GM23248 (cell line): ENCODE results near the gene TIFAB. TPM values are rescaled to one million over a fixed set of nuclear protein-coding genes. Genes with fewer than 3 reads are reported as not detected.

Experiments used
- DNase-seq: peaks from one replicate; pipeline ENCODE4 v3.0.0-alpha.2; 2015
- H2AFZ ChIP-seq: fragments of 200-600 bp; sonication (generic); 2 replicates; pipeline ENCODE4 v1.6.1; 2016; ENCODE audit warnings: antibody characterized with exemption
- H3F3A ChIP-seq: fragments of 200-600 bp; sonication (generic); 2 replicates; pipeline ENCODE4 v1.6.1; 2016; ENCODE audit warnings: mild to moderate bottlenecking, antibody characterized with exemption, mixed run types; ENCODE audit not compliant: insufficient read depth
- H3K27ac ChIP-seq: fragments of 200-600 bp; sonication (generic); 2 replicates; pipeline ENCODE4 v1.5.1; 2016; ENCODE audit warnings: mild to moderate bottlenecking
- H3K27me3 ChIP-seq: fragments of 200-600 bp; sonication (generic); replicated peaks from 2 replicates; pipeline ENCODE4 v1.6.1; 2016; ENCODE audit warnings: mild to moderate bottlenecking; ENCODE audit not compliant: insufficient read depth
- H3K36me3 ChIP-seq: fragments of 200-600 bp; sonication (generic); 2 replicates; pipeline ENCODE4 v1.6.1; 2016; ENCODE audit warnings: low read depth, mild to moderate bottlenecking
- H3K4me1 ChIP-seq: fragments of 200-600 bp; sonication (generic); 2 replicates; pipeline ENCODE4 v1.6.1; 2016; ENCODE audit warnings: mild to moderate bottlenecking; ENCODE audit not compliant: insufficient read depth
- H3K4me2 ChIP-seq: fragments of 200-600 bp; sonication (generic); one replicate; pipeline ENCODE4 v1.6.1; 2016; ENCODE audit warnings: mild to moderate bottlenecking; ENCODE audit not compliant: unreplicated experiment
- H3K4me3 ChIP-seq: fragments of 200-600 bp; sonication (generic); 2 replicates; pipeline ENCODE4 v1.5.1; 2016; ENCODE audit warnings: mild to moderate bottlenecking
- H3K79me2 ChIP-seq: fragments of 200-600 bp; sonication (generic); 2 replicates; pipeline ENCODE4 v1.6.1; 2016; ENCODE audit warnings: mild to moderate bottlenecking; ENCODE audit not compliant: insufficient read depth
- H3K9ac ChIP-seq: fragments of 200-600 bp; sonication (generic); 2 replicates; pipeline ENCODE4 v1.6.1; 2016; ENCODE audit warnings: mild to moderate bottlenecking
- H3K9me2 ChIP-seq: fragments of 200-600 bp; sonication (generic); 2 replicates; pipeline ENCODE4 v1.6.1; 2016; ENCODE audit warnings: mixed run types, mild to moderate bottlenecking, moderate library complexity; ENCODE audit not compliant: insufficient read depth
- H3K9me3 ChIP-seq: fragments of 200-600 bp; sonication (generic); one replicate; pipeline ENCODE4 v1.6.1; 2017; ENCODE audit warnings: low read depth
- H4K20me1 ChIP-seq: fragments of 200-600 bp; sonication (generic); 2 replicates; pipeline ENCODE4 v1.6.0; 2016; ENCODE audit not compliant: insufficient read depth
- EZH2 ChIP-seq: fragments of 200-600 bp; sonication (generic); IDR thresholded peaks from 2 replicates; pipeline ENCODE4 v1.6.1; 2018; ENCODE audit warnings: antibody characterized with exemption, mild to moderate bottlenecking; ENCODE audit not compliant: insufficient read depth, poor library complexity, severe bottlenecking
- EZH2phosphoT487 ChIP-seq: fragments of 200-600 bp; sonication (generic); IDR thresholded peaks from 2 replicates; pipeline ENCODE4 v1.6.1; 2018; ENCODE audit warnings: antibody characterized with exemption, moderate library complexity, mild to moderate bottlenecking, low read depth; ENCODE audit not compliant: insufficient read depth
- WGBS, 2 experiments: methylation state at CpG; one replicate each; pipeline ENCODE4 v1.1.6; 2015 to 2017; ENCODE audit warnings: low lambda C conversion rate in 2 of 2, low coverage in 1 of 2; ENCODE audit errors: missing lambda C conversion rate in 2 of 2; 5-methylcytosine and 5-hydroxymethylcytosine counted together
- in situ Hi-C: fragments of 300-500 bp; cut with MboI; formaldehyde crosslinking; loops from 2 replicates; pipeline ENCODE4 v1.15.0; 2020
- polyA plus RNA-seq: library from polyadenylated mRNA; unstranded; fragments of >200 nt; fragmentation: Nextera tagmentation; extraction: Ambion mirVana; gene quantifications from 2 replicates; pipeline ENCODE4 v1.2.1, GENCODE V29; 2016
- small RNA-seq: library from RNA; depleted of rRNA; stranded (forward); fragments of <200 nt; gene quantifications from one replicate; pipeline ENCODE3, GENCODE V24; 2014; ENCODE audit warnings: low read depth, low replicate concordance
- total RNA-seq: library from RNA; depleted of rRNA; stranded (reverse); fragments of >200 nt; shearing (Covaris generic); gene quantifications from 2 replicates; pipeline ENCODE4 v1.2.3, GENCODE V29; 2014; rRNA removed

TIFAB gene
- total and polyA plus RNA-seq, 2 experiments from 2014 or later: not detected

DNA sequence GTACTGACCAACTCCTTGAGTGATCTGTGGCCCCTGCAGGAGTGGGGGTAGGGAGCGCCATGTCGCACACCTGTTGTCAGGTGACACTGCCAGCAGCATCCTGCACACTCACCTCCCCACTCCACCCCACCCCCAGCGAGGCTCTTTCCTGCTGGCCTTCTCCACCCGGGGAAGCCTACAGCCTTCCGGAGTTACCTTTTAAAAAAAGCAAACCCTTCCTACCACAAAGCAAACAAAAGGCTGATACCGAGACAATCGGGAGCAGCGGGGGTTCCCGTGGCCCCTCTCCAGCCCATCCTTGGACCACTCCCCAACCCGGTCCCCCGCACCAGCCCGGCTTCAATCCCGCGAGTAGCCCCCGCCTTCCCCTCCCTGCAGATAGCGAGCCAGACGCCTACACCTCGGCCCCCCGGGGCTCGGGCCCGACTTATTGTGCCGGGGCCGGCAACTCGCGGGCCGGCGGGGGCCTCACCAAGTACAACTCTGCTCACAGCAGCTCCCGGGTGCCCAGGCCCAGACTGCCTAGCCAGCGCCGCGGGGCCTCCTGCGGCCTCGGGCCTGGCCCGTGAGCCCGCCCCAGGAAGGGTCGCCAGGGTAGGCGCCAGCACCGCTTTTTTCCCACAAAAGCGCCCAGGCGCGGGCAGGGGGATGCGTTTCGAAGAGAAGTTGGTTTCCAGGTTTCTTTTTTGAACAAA is 53.8 kb downstream of the TIFAB start:
- Histone ChIP-seq H3F3A (peaks cover 12% of the 10 kb centered on the region), H3K9ac (peak overlapping the region; percentile 95), H3K27me3 (no peaks in the 10 kb centered on the region), H3K9me3 (no peaks in the 10 kb centered on the region), H3K36me3 (no peaks in the 10 kb centered on the region), H3K9me2 (no peaks in the 10 kb centered on the region), H3K4me3 (peak overlapping the region; percentile 82), H3K79me2 (peaks cover 55% of the 10 kb centered on the region), H3K27ac (peak overlapping the region; percentile 87), H3K4me2 (peak overlapping the region; percentile 97), H3K4me1 (peaks cover 23% of the 10 kb centered on the region), H2AFZ (peak overlapping the region; percentile 87), H4K20me1 (peaks cover 5% of the 10 kb centered on the region; the same call in 1 of the 2 replicates)
- DNase-seq: peak; percentile 74
- no peak for TF ChIP-seq EZH2
- no peak for TF ChIP-seq EZH2phosphoT487
- WGBS, 2 experiments: 2 to 3% methylated on average over 34 to 35 of the region's 43 CpGs
- in situ Hi-C loops: no loop called here

Small RNAs within 50 kb of the gene (small RNA-seq; reads per million reads assigned to genes)
- gene DCANP1: not detected

Other genes starting within 250 kb of the TIFAB start
- gene MACROH2A1, start 53.1 kb downstream of the TIFAB start, total RNA-seq: 106 and 125 TPM in 2 replicates
- gene MACROH2A1, start 53.1 kb downstream of the TIFAB start, polyA plus RNA-seq: 115 and 117 TPM in 2 replicates
- not detected in 2 replicates for gene DCANP1, start 5.0 kb downstream of the TIFAB start, total RNA-seq
- gene DCANP1, start 5.0 kb downstream of the TIFAB start, polyA plus RNA-seq: not detected in 2 replicates
- not detected in 2 replicates for gene NEUROG1, start 83.6 kb upstream of the TIFAB start, total RNA-seq
- not detected in 2 replicates for gene NEUROG1, start 83.6 kb upstream of the TIFAB start, polyA plus RNA-seq
- gene CXCL14, start 126.6 kb upstream of the TIFAB start, total RNA-seq: 1.3 TPM in 1 of 2 replicates, not detected in the other
- gene CXCL14, start 126.6 kb upstream of the TIFAB start, polyA plus RNA-seq: 0.63 and 0.88 TPM in 2 replicates